Measurements from ENCODE around the gene KIF21B. TPM values are rescaled to one million over a fixed set of nuclear protein-coding genes. Genes with fewer than 3 reads are reported as not detected.

The KIF21B gene
- total and polyA plus RNA-seq, 9 of the 15 experiments (the other 6 are each of a cell fraction or from before 2014, with no cell fraction given): 0.46 to 13.4 (median 5.9) TPM

GRCh38 chr1:201023920-201024624 is 558 bp upstream of the KIF21B start:
- Histone ChIP-seq H3K4me1 (replicated peaks in 1 of 2; ENCODE audit: control insufficient read depth in 2 of 2, insufficient read depth in 2 of 2, low read length in 2 of 2) (peaks cover 50 to 72% of the 10 kb centered on the region in 2 experiments), H3K4me3 (no peak overlapping the region), H3K9me1 (ENCODE audit: control insufficient read depth, insufficient read depth, low read length) (peaks cover 7% of the 10 kb centered on the region), H4K20me1 (replicated peaks; ENCODE audit: control insufficient read depth, insufficient read depth, low read length) (no peaks in the 10 kb centered on the region; the same call in 1 of the 2 replicates), H3K4me2 (ENCODE audit: insufficient read depth, low read length) (no peak overlapping the region), H3K9me3 (replicated peaks; ENCODE audit: control insufficient read depth, insufficient read depth, low read depth, low read length) (no peaks in the 10 kb centered on the region), H3K36me3 (ENCODE audit: control insufficient read depth, insufficient read depth, low read length) (no peaks in the 10 kb centered on the region), H2AFZ (ENCODE audit: low read depth, low read length) (peak overlapping the region; percentile 25; the same call in 1 of the 2 replicates), H3K79me2 (ENCODE audit: control insufficient read depth, insufficient read depth, low read length) (peaks cover 11% of the 10 kb centered on the region; the same call in 2 of the 3 replicates), H3K27ac (ENCODE audit: extremely low read depth, low read depth, low read length) (no peak overlapping the region), H3K9ac (ENCODE audit: insufficient read depth in 1 of 2, low read depth in 2 of 2, low read length in 2 of 2) (peak overlapping the region in 1 of 2 experiments; percentile 80; a peak in 2 of 4 replicates), H3K27me3 (ENCODE audit: control insufficient read depth in 2 of 2, insufficient read depth in 2 of 2, low read length in 2 of 2) (peaks cover 0 to 2% of the 10 kb centered on the region in 2 experiments; a peak in 1 of 5 replicates)
- POLR2A ChIA-PET: interaction anchor here (1.0 to 1.1 kb wide), 2 partner anchors 10 to 47 kb away, joined by 4 to 5 read pairs; no protein-coding TSS in a partner anchor
- CTCF ChIA-PET (ENCODE audit: low intra/inter-chr PET ratio): no interaction called here
- TF ChIP-seq KDM1A (IDR thresholded peaks at IDR 0.05): 0 out of 4 replicates have a peak, but pooled peaks of 1 of the 2 experiments have one; percentile 9
- TF ChIP-seq ILF3 (IDR thresholded peaks at IDR 0.05; ENCODE audit: borderline replicate concordance): no peak
- peak; percentile 51 for TF ChIP-seq ESRRA (IDR thresholded peaks at IDR 0.05; ENCODE audit: borderline replicate concordance, low read depth)
- TF ChIP-seq SMAD2 (IDR thresholded peaks at IDR 0.05; ENCODE audit: low read depth, low read length): no peak
- no peak for TF ChIP-seq CREB1 (IDR thresholded peaks at IDR 0.05)
- no peak for TF ChIP-seq CREB1 (CRISPR knock-in tag; IDR thresholded peaks at IDR 0.05)
- peak; percentile 2 for TF ChIP-seq HNRNPLL (IDR thresholded peaks at IDR 0.05; ENCODE audit: low read depth, low read length, poor library complexity, severe bottlenecking)
- TF ChIP-seq HINFP (tag; conservative IDR thresholded peaks at IDR 0.05; ENCODE audit: low read depth): no peak
- TF ChIP-seq NR2C2 (CRISPR knock-in tag; IDR thresholded peaks at IDR 0.05): no peak
- TF ChIP-seq NR2C2 (tag; IDR thresholded peaks at IDR 0.05): peak; percentile 56; the same call in 1 of the 2 replicates
- DNase-seq (ENCODE audit: extremely low read depth in 1 of 4, low spot score in 3 of 4): peak in 3 of 4 experiments; percentile 55 to 62 (median 59)
- no peak for FAIRE-seq
- 25% methylated on average over 14 of the region's 17 CpGs for WGBS (ENCODE audit: insufficient coverage, low coverage, missing lambda C conversion rate)
- intact Hi-C loops (cut with micrococcal nuclease) (loop anchor here (5.0 kb wide), 1 partner anchor 402 kb away; the partner anchor contains the start of gene KIF14), in situ Hi-C loops (cut with MboI) (no loop called here)
- no TSS peak for BruUV-seq (replicated peaks)
- no peak for ATAC-seq
